PC-3 (cell line): ENCODE results near the gene PTPRN2. TPM values are rescaled to one million over a fixed set of nuclear protein-coding genes. Genes with fewer than 3 reads are reported as not detected.

Experiments
- ATAC-seq: fragments of 200-7000 bp; cut with Tn5 transposase; 2 replicates; pipeline ENCODE4 v1.9.1; 2020; ENCODE audit warnings: mild to moderate bottlenecking, moderate library complexity
- BruUV-seq: library from RNA; stranded (reverse); fragments of 400-500 nt; replicated peaks from 2 replicates; lab custom pipeline; 2021; lab: Mats Ljungman, UMichigan
- CTCF ChIA-PET: fragments of 300-600 bp; sonication (Branson Sonifier 250); formaldehyde crosslinking; loops from one replicate; lab custom pipeline; 2022; ENCODE audit warnings: antibody characterized with exemption; lab: Charles Lee
- POLR2A ChIA-PET: fragments of 300-600 bp; sonication (Branson Sonifier 250); formaldehyde crosslinking; loops from one replicate; lab custom pipeline; 2022; ENCODE audit warnings: antibody characterized with exemption; ENCODE audit not compliant: unreplicated experiment; lab: Charles Lee
- DNase-seq: peaks from one replicate; pipeline ENCODE4 v3.0.0-alpha.2; 2015
- H2AFZ ChIP-seq: fragments of 300-600 bp; sonication (generic); 2 replicates; pipeline ENCODE4 v1.6.0; 2016; ENCODE audit warnings: antibody characterized with exemption, low read length
- H3F3A ChIP-seq: fragments of 300-600 bp; sonication (generic); one replicate; pipeline ENCODE4 v1.6.0; 2017; ENCODE audit warnings: antibody characterized with exemption, low read length, control low read depth, mild to moderate bottlenecking; ENCODE audit not compliant: unreplicated experiment
- H3K27ac ChIP-seq: fragments of 300-600 bp; sonication (generic); 2 replicates; pipeline ENCODE4 v1.5.1; 2016; ENCODE audit warnings: mild to moderate bottlenecking, low read length
- H3K27me3 ChIP-seq: fragments of 300-600 bp; sonication (generic); 2 replicates; pipeline ENCODE4 v1.6.1; 2016; ENCODE audit warnings: low read length, mixed read lengths
- H3K36me3 ChIP-seq: fragments of 300-600 bp; sonication (generic); 2 replicates; pipeline ENCODE4 v1.6.1; 2016; ENCODE audit warnings: low read depth, mixed run types, low read length, mixed read lengths
- H3K4me1 ChIP-seq: fragments of 300-600 bp; sonication (generic); 2 replicates; pipeline ENCODE4 v1.5.1; 2016; ENCODE audit warnings: low read length; ENCODE audit not compliant: insufficient read depth
- H3K4me2 ChIP-seq: fragments of 300-600 bp; sonication (generic); 2 replicates; pipeline ENCODE4 v1.6.0; 2016; ENCODE audit warnings: low read length
- H3K4me3 ChIP-seq: fragments of 300-600 bp; sonication (generic); 2 replicates; pipeline ENCODE4 v1.5.1; 2016; ENCODE audit warnings: mild to moderate bottlenecking, low read length, mixed read lengths
- H3K79me2 ChIP-seq: fragments of 300-600 bp; sonication (generic); 2 replicates; pipeline ENCODE4 v1.6.1; 2017; ENCODE audit warnings: low read length, mixed read lengths
- H3K9ac ChIP-seq: fragments of 300-600 bp; sonication (generic); 2 replicates; pipeline ENCODE4 v1.6.0; 2016; ENCODE audit warnings: mild to moderate bottlenecking, low read length
- H3K9me2 ChIP-seq: fragments of 300-600 bp; sonication (generic); replicated peaks from 2 replicates; pipeline ENCODE4 v1.6.1; 2016; ENCODE audit warnings: mixed run types, low read length, mixed read lengths
- H3K9me3 ChIP-seq: fragments of 300-600 bp; sonication (generic); 2 replicates; pipeline ENCODE4 v1.6.1; 2016; ENCODE audit warnings: low read length, mixed read lengths
- H4K20me1 ChIP-seq: fragments of 300-600 bp; sonication (generic); 2 replicates; pipeline ENCODE4 v1.6.1; 2016; ENCODE audit warnings: low read length, mixed read lengths
- EZH2 ChIP-seq: fragments of 300-600 bp; sonication (generic); IDR thresholded peaks from one replicate; pipeline ENCODE4 v1.6.1; 2017; ENCODE audit warnings: antibody characterized with exemption, mild to moderate bottlenecking, low read length; ENCODE audit not compliant: unreplicated experiment
- EZH2phosphoT487 ChIP-seq: fragments of 300-600 bp; sonication (generic); IDR thresholded peaks from 2 replicates; pipeline ENCODE4 v1.6.1; 2018; ENCODE audit warnings: mild to moderate bottlenecking, antibody characterized with exemption, low read length, borderline replicate concordance
- intact Hi-C: fragments of 100-400 bp; cut with micrococcal nuclease; formaldehyde crosslinking; loops from 2 replicates; pipeline ENCODE4 v1.9.0; 2023
- total RNA-seq: library from RNA; depleted of rRNA; stranded (reverse); fragments of >200 nt; gene quantifications from 2 replicates; pipeline ENCODE4 v1.2.3, GENCODE V29; 2014
- TF ChIP-seq, protein P1 (sequence below): fragments of 300-600 bp; sonication (generic); conservative IDR thresholded peaks from 2 replicates; pipeline ENCODE4 v1.5.1; 2017; ENCODE audit warnings: antibody characterized with exemption, low read depth, mild to moderate bottlenecking, low read length

The PTPRN2 gene
- total RNA-seq, 1 experiment from 2014 or later: 3.2 TPM

DNA sequence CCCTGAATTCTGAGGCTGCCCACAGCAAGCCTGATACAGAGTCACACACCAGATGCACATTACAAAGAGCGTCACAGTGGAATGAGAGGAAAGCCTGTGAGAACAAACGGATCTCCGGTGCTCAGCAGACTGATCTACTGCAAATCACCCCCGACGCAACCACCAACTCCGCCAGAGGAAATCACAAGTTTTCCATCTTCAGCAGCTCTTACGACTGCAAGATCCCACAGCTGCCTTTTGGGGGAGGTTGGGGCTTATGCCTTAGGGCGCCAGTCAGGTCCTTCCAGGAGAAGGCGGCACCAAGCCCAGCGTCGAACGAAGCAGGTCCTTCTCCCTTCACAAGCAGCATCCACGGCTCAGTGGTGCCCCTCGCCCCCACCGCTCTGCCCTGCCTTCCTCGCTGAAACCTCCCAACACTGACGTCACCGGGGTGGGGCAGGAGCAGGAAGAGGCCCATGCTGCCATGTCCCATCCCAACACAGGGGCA, 32.5 kb downstream of the PTPRN2 start:
- POLR2A ChIA-PET: no interaction called here
- Histone ChIP-seq H3K27me3 (peaks cover 4% of the 10 kb centered on the region; the same call in 1 of the 2 replicates), H3F3A (no peaks in the 10 kb centered on the region), H3K4me1 (no peaks in the 10 kb centered on the region), H4K20me1 (no peaks in the 10 kb centered on the region), H3K4me2 (no peak overlapping the region), H3K9me3 (no peaks in the 10 kb centered on the region), H2AFZ (no peak overlapping the region), H3K27ac (no peak overlapping the region), H3K9me2 (no peaks in the 10 kb centered on the region), H3K9ac (no peak overlapping the region), H3K4me3 (no peak overlapping the region), H3K79me2 (no peaks in the 10 kb centered on the region), H3K36me3 (no peaks in the 10 kb centered on the region)
- ATAC-seq: no peak
- DNase-seq: no peak
- TF ChIP-seq, protein P1, sequence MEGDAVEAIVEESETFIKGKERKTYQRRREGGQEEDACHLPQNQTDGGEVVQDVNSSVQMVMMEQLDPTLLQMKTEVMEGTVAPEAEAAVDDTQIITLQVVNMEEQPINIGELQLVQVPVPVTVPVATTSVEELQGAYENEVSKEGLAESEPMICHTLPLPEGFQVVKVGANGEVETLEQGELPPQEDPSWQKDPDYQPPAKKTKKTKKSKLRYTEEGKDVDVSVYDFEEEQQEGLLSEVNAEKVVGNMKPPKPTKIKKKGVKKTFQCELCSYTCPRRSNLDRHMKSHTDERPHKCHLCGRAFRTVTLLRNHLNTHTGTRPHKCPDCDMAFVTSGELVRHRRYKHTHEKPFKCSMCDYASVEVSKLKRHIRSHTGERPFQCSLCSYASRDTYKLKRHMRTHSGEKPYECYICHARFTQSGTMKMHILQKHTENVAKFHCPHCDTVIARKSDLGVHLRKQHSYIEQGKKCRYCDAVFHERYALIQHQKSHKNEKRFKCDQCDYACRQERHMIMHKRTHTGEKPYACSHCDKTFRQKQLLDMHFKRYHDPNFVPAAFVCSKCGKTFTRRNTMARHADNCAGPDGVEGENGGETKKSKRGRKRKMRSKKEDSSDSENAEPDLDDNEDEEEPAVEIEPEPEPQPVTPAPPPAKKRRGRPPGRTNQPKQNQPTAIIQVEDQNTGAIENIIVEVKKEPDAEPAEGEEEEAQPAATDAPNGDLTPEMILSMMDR: no peak
- TF ChIP-seq EZH2: no peak
- no peak for TF ChIP-seq EZH2phosphoT487
- BruUV-seq: no TSS peak
- intact Hi-C loops: no loop called here
- CTCF ChIA-PET: no interaction called here

DNA sequence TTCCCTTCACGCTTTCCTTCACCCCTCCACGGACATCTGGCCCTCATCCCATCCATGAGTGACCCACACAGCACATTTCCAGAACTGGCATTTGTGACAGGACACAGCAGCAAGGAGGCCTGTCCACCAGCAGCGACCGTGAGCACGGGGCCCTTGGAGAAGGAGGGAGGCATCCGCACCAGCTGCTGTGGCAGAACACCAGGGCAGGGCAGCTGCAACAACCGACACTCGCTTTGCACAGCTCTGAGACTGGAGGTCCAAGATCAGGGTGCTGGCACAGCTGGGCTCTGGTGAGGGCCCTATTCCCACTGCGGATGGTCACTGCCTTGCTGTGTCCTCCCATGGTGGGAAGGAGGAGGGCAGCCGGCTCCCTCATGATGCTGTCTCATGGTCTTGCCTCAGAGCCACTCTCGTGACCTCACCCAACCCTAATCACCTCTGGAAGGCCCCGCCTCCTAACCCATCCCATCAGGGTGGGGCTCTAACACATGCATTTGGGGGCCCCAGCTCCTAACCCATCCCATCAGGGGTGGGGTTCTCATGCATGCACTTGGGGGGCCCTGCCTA, 36.7 kb downstream of the PTPRN2 start:
- H2AFZ ChIP-seq: no peak overlapping the region
- H3K27ac ChIP-seq: no peak overlapping the region
- intact Hi-C loops: no loop called here
- no peaks in the 10 kb centered on the region for H3F3A ChIP-seq
- H3K9ac ChIP-seq: no peak overlapping the region
- no peaks in the 10 kb centered on the region for H3K4me1 ChIP-seq
- ChIA-PET CTCF (no interaction called here), POLR2A (no interaction called here)
- peaks cover 8% of the 10 kb centered on the region; the same call in 1 of the 2 replicates for H3K27me3 ChIP-seq
- no peaks in the 10 kb centered on the region for H4K20me1 ChIP-seq
- TF ChIP-seq EZH2 (no peak), EZH2phosphoT487 (no peak)
- TF ChIP-seq, protein P1: no peak
- DNase-seq (no peak), ATAC-seq (no peak)
- no peak overlapping the region for H3K4me3 ChIP-seq
- BruUV-seq: no TSS peak
- no peaks in the 10 kb centered on the region for H3K79me2 ChIP-seq
- no peaks in the 10 kb centered on the region for H3K36me3 ChIP-seq
- no peaks in the 10 kb centered on the region for H3K9me2 ChIP-seq
- no peaks in the 10 kb centered on the region for H3K9me3 ChIP-seq
- no peak overlapping the region for H3K4me2 ChIP-seq

DNA sequence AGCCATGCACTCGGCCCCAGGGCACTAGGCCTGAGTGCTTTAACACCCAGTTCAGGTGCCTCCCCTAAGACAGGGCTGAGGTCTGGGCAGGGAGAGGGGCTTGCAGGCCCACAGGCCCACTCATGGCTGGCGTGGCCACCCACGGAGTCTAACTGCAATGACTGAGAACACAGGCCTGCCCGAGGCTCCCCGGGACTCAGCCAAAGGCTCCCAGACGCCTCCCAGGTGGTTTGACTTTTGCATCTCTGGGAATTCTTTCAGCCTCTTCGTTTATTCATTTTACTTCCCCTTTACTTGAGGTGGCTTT, 37.3 kb downstream of the PTPRN2 start:
- no TSS peak for BruUV-seq
- H3F3A ChIP-seq: no peaks in the 10 kb centered on the region
- TF ChIP-seq EZH2 (no peak), EZH2phosphoT487 (no peak)
- TF ChIP-seq, protein P1: no peak
- no peak overlapping the region for H2AFZ ChIP-seq
- no peak overlapping the region for H3K4me2 ChIP-seq
- no peak overlapping the region for H3K9ac ChIP-seq
- ChIA-PET CTCF (no interaction called here), POLR2A (no interaction called here)
- no peak overlapping the region for H3K4me3 ChIP-seq
- intact Hi-C loops: no loop called here
- H3K9me2 ChIP-seq: no peaks in the 10 kb centered on the region
- no peak for DNase-seq
- H3K9me3 ChIP-seq: no peaks in the 10 kb centered on the region
- H4K20me1 ChIP-seq: no peaks in the 10 kb centered on the region
- H3K27ac ChIP-seq: no peak overlapping the region
- peaks cover 8% of the 10 kb centered on the region; the same call in 1 of the 2 replicates for H3K27me3 ChIP-seq
- ATAC-seq: no peak
- H3K79me2 ChIP-seq: no peaks in the 10 kb centered on the region
- H3K36me3 ChIP-seq: no peaks in the 10 kb centered on the region
- H3K4me1 ChIP-seq: no peaks in the 10 kb centered on the region
